GM12878 (cell line): ENCODE measurements around the gene STXBP5. TPM values are rescaled to one million over a fixed set of nuclear protein-coding genes. Genes with fewer than 3 reads are reported as not detected.

Experiments used
- ATF7 ChIP-seq: fragments of 450-650 bp; IDR thresholded peaks from 2 replicates; pipeline ENCODE4 v1.6.1; 2016; ENCODE audit warnings: low read depth, mild to moderate bottlenecking
- BCLAF1 ChIP-seq: fragments of 450-650 bp; IDR thresholded peaks from 2 replicates; pipeline ENCODE4 v1.6.1; 2017; ENCODE audit warnings: antibody characterized with exemption, mild to moderate bottlenecking, moderate library complexity
- CHD1 ChIP-seq: IDR thresholded peaks from 2 replicates; pipeline ENCODE4 v1.6.1; 2012; ENCODE audit warnings: low read depth, low read length, improper control_type of control experiment
- DPF2 ChIP-seq: fragments of 450-650 bp; IDR thresholded peaks from 2 replicates; pipeline ENCODE4 v1.6.1; 2017; ENCODE audit warnings: mild to moderate bottlenecking
- EED ChIP-seq: sonication (generic); IDR thresholded peaks from 2 replicates; pipeline ENCODE4 v1.6.1; 2016; ENCODE audit warnings: antibody characterized with exemption, low read depth
- IKZF1 ChIP-seq: fragments of 450-650 bp; conservative IDR thresholded peaks from 2 replicates; pipeline ENCODE4 v1.6.1; 2017; ENCODE audit warnings: antibody characterized with exemption, mild to moderate bottlenecking
- KAT2A ChIP-seq: conservative IDR thresholded peaks from 2 replicates; pipeline ENCODE4 v1.6.1; 2011; ENCODE audit warnings: low read depth, low read length; ENCODE audit not compliant: control insufficient read depth
- MTA3 ChIP-seq: IDR thresholded peaks from 2 replicates; pipeline ENCODE4 v1.6.1; 2012; ENCODE audit warnings: low read length, inconsistent platforms, borderline replicate concordance
- NFIC ChIP-seq: IDR thresholded peaks from 2 replicates; pipeline ENCODE4 v1.6.1; 2012; ENCODE audit warnings: low read depth, mild to moderate bottlenecking, inconsistent platforms, low read length, moderate library complexity
- NFXL1 ChIP-seq: fragments of 450-650 bp; IDR thresholded peaks from 2 replicates; pipeline ENCODE4 v1.6.1; 2017; ENCODE audit warnings: antibody characterized with exemption, mild to moderate bottlenecking, borderline replicate concordance
- RELA ChIP-seq: fragments of 450-650 bp; IDR thresholded peaks from 2 replicates; pipeline ENCODE4 v1.8.0; 2014; ENCODE audit warnings: borderline replicate concordance; ENCODE audit not compliant: partially characterized antibody
- SMAD1 ChIP-seq: fragments of 450-650 bp; IDR thresholded peaks from 2 replicates; pipeline ENCODE4 v1.6.1; 2018; ENCODE audit warnings: mild to moderate bottlenecking, low read depth; ENCODE audit not compliant: partially characterized antibody
- SMC3 ChIP-seq: IDR thresholded peaks from 2 replicates; pipeline ENCODE4 v1.6.1; 2011; ENCODE audit warnings: low read length, improper control_type of control experiment, borderline replicate concordance
- TAF1 ChIP-seq: IDR thresholded peaks from 2 replicates; pipeline ENCODE4 v1.6.1; 2011; ENCODE audit warnings: mild to moderate bottlenecking, low read depth, low read length, borderline replicate concordance
- ZZZ3 ChIP-seq: IDR thresholded peaks from 2 replicates; pipeline ENCODE4 v1.6.1; 2011; ENCODE audit warnings: low read depth; ENCODE audit not compliant: control insufficient read depth, insufficient read length
- polyA plus RNA-seq, 11 experiments: library from polyadenylated mRNA; depleted of rRNA in 4 of 11; unstranded in 6 of 11; stranded (reverse) in 5 of 11; fragments of >200 nt; fragmentation: Nextera tagmentation in 4 of 11; fragmentation: Illumina TruSeq in 1 of 11; extraction: Ambion mirVana in 4 of 11; extraction: Trizol in 1 of 11; gene quantifications; 1 replicate in 1 of 11; 2 replicates in 10 of 11; pipeline versions ENCODE4 v1.2.1 to v1.2.3, GENCODE V29; 2011 to 2016; ENCODE audit warnings: inconsistent platforms in 2 of 11, missing spikeins in 2 of 11, low read depth in 1 of 11
- total RNA-seq, 4 experiments: library from RNA; depleted of rRNA in 3 of 4; stranded (reverse); fragments of >200 nt in 3 of 4; fragmentation: Illumina TruSeq in 1 of 4; extraction: Trizol in 1 of 4; gene quantifications; 2 replicates each; pipeline versions ENCODE4 v1.2.1 to v1.2.3, GENCODE V29; 2013 to 2021
- TF ChIP-seq, protein P1 (sequence below): IDR thresholded peaks from 2 replicates; pipeline ENCODE4 v1.6.1; 2012; ENCODE audit warnings: low read depth, low read length, improper control_type of control experiment
- TF ChIP-seq, protein P2 (sequence below): IDR thresholded peaks from 2 replicates; pipeline ENCODE4 v1.6.1; 2011; ENCODE audit warnings: low read depth, mild to moderate bottlenecking, low read length, moderate library complexity, borderline replicate concordance; ENCODE audit errors: extremely low read depth
- TF ChIP-seq, protein P3 (sequence below): fragments of 450-650 bp; IDR thresholded peaks from 2 replicates; pipeline ENCODE4 v1.6.1; 2017; ENCODE audit warnings: borderline replicate concordance
- TF ChIP-seq, protein P4 (sequence below): fragments of 150-350 bp; IDR thresholded peaks from 2 replicates; pipeline ENCODE4 v1.6.1; 2016; ENCODE audit warnings: low read depth, low read length

STXBP5 gene
- total and polyA plus RNA-seq, 10 of the 15 experiments (the other 5 are each of a cell fraction or from before 2014, with no cell fraction given) = 1.4 to 13.2 (median 8.4) TPM

GRCh38 chr6:147204060-147204785, at the start of gene STXBP5 (continued):
- TF ChIP-seq KAT2A = no peak
- TF ChIP-seq, protein P1, sequence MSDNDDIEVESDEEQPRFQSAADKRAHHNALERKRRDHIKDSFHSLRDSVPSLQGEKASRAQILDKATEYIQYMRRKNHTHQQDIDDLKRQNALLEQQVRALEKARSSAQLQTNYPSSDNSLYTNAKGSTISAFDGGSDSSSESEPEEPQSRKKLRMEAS = no peak
- no peak for TF ChIP-seq ATF7
- TF ChIP-seq ZZZ3 = no peak
- TF ChIP-seq IKZF1 = peak; percentile 53; the same call in 1 of the 2 replicates
- no peak for TF ChIP-seq NFXL1
- TF ChIP-seq RELA = no peak
- no peak for TF ChIP-seq NFIC
- no peak for TF ChIP-seq SMAD1
- TF ChIP-seq, protein P2, sequence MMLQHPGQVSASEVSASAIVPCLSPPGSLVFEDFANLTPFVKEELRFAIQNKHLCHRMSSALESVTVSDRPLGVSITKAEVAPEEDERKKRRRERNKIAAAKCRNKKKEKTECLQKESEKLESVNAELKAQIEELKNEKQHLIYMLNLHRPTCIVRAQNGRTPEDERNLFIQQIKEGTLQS = no peak
- TF ChIP-seq SMC3 = no peak
- TF ChIP-seq EED = peak; percentile 53
- TF ChIP-seq DPF2 = no peak
- TF ChIP-seq CHD1 = no peak
- TF ChIP-seq, protein P3, sequence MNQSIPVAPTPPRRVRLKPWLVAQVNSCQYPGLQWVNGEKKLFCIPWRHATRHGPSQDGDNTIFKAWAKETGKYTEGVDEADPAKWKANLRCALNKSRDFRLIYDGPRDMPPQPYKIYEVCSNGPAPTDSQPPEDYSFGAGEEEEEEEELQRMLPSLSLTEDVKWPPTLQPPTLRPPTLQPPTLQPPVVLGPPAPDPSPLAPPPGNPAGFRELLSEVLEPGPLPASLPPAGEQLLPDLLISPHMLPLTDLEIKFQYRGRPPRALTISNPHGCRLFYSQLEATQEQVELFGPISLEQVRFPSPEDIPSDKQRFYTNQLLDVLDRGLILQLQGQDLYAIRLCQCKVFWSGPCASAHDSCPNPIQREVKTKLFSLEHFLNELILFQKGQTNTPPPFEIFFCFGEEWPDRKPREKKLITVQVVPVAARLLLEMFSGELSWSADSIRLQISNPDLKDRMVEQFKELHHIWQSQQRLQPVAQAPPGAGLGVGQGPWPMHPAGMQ = no peak
- no peak for TF ChIP-seq BCLAF1
- no peak for TF ChIP-seq TAF1
- no peak for TF ChIP-seq MTA3
- TF ChIP-seq, protein P4, sequence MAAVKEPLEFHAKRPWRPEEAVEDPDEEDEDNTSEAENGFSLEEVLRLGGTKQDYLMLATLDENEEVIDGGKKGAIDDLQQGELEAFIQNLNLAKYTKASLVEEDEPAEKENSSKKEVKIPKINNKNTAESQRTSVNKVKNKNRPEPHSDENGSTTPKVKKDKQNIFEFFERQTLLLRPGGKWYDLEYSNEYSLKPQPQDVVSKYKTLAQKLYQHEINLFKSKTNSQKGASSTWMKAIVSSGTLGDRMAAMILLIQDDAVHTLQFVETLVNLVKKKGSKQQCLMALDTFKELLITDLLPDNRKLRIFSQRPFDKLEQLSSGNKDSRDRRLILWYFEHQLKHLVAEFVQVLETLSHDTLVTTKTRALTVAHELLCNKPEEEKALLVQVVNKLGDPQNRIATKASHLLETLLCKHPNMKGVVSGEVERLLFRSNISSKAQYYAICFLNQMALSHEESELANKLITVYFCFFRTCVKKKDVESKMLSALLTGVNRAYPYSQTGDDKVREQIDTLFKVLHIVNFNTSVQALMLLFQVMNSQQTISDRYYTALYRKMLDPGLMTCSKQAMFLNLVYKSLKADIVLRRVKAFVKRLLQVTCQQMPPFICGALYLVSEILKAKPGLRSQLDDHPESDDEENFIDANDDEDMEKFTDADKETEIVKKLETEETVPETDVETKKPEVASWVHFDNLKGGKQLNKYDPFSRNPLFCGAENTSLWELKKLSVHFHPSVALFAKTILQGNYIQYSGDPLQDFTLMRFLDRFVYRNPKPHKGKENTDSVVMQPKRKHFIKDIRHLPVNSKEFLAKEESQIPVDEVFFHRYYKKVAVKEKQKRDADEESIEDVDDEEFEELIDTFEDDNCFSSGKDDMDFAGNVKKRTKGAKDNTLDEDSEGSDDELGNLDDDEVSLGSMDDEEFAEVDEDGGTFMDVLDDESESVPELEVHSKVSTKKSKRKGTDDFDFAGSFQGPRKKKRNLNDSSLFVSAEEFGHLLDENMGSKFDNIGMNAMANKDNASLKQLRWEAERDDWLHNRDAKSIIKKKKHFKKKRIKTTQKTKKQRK = no peak
